Mammary epithelial cell (primary cell): ENCODE data around the gene CREB3L2.

Source experiments
- EZH2 ChIP-seq: IDR thresholded peaks from 2 replicates; pipeline ENCODE4 v1.6.1; 2012; ENCODE audit warnings: low read length, inconsistent platforms, borderline replicate concordance
- TF ChIP-seq, protein P1 (sequence below), 2 donors: IDR thresholded peaks in 1 of 2; conservative IDR thresholded peaks in 1 of 2; 2 replicates each; pipeline ENCODE4 v1.5.1; 2011 to 2012; ENCODE audit warnings: inconsistent platforms in 2 of 2, low read length in 2 of 2, mild to moderate bottlenecking in 2 of 2, control low read depth in 1 of 2, low read depth in 1 of 2; ENCODE audit not compliant: insufficient read depth in 1 of 2; ENCODE audit errors: extremely low read depth in 1 of 2

DNA sequence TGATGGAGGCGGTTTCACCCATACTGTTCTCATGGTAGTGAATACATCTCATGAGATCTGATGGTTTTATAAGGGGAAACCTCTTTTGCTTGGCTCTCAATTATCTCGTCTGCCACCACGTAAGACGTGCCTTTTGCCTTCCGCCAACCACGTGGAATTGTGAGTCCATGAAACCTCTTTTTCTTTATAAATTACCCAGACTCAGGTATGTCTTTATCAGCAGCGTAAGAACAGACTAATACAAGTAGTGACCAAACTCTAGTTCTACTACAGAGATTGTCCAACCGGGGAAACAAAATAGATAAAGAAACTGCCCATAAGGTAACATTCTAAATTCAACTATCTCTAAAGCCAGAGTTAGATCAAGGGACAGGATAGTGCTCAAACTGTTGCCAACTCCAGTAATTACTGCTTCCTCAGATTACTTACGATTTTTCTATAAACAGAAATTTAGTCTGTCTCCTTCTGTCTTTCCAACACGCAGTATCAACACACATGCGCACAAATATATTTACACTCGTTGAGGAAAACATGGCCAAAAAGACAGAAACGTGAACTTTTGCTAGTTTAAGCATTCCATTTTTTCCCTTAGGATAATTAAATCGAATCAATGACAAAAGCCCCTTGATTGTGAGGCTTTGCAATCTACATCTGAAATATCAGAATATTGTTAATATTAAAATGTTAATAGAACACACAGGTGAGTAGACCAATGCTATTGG, 36.9 kb downstream of the CREB3L2 start:
- TF ChIP-seq, protein P1, sequence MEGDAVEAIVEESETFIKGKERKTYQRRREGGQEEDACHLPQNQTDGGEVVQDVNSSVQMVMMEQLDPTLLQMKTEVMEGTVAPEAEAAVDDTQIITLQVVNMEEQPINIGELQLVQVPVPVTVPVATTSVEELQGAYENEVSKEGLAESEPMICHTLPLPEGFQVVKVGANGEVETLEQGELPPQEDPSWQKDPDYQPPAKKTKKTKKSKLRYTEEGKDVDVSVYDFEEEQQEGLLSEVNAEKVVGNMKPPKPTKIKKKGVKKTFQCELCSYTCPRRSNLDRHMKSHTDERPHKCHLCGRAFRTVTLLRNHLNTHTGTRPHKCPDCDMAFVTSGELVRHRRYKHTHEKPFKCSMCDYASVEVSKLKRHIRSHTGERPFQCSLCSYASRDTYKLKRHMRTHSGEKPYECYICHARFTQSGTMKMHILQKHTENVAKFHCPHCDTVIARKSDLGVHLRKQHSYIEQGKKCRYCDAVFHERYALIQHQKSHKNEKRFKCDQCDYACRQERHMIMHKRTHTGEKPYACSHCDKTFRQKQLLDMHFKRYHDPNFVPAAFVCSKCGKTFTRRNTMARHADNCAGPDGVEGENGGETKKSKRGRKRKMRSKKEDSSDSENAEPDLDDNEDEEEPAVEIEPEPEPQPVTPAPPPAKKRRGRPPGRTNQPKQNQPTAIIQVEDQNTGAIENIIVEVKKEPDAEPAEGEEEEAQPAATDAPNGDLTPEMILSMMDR (conservative IDR thresholded peaks at IDR 0.05 in 1 of 2, IDR thresholded peaks at IDR 0.05 in 1 of 2; ENCODE audit: extremely low read depth in 1 of 2, insufficient read depth in 1 of 2, low read depth in 1 of 2, low read length in 2 of 2), result no peak
- no peak for TF ChIP-seq EZH2
